Sigmoid colon (tissue), 4 donors: Measurements from ENCODE around the gene DNAJB14.

Source experiments
- EP300 ChIP-seq, 4 donors: sonication (generic); formaldehyde crosslinking; IDR thresholded peaks; one replicate each; pipeline ENCODE4 v1.6.1; 2017; ENCODE audit warnings: antibody characterized with exemption in 4 of 4
- POLR2A ChIP-seq, 2 donors: fragments of 450-650 bp; IDR thresholded peaks; one replicate each; pipeline ENCODE4 v1.6.1; 2016; ENCODE audit warnings: antibody characterized with exemption in 2 of 2, mild to moderate bottlenecking in 2 of 2, moderate library complexity in 2 of 2
- TF ChIP-seq, protein P1 (sequence below), 4 experiments: fragments of 450-650 bp in 3 of 4; fragments of 200-600 bp in 1 of 4; IDR thresholded peaks; one replicate each; pipeline ENCODE4 v1.5.1; 2016 to 2019; ENCODE audit warnings: antibody characterized with exemption in 4 of 4, mild to moderate bottlenecking in 3 of 4, moderate library complexity in 2 of 4

DNA sequence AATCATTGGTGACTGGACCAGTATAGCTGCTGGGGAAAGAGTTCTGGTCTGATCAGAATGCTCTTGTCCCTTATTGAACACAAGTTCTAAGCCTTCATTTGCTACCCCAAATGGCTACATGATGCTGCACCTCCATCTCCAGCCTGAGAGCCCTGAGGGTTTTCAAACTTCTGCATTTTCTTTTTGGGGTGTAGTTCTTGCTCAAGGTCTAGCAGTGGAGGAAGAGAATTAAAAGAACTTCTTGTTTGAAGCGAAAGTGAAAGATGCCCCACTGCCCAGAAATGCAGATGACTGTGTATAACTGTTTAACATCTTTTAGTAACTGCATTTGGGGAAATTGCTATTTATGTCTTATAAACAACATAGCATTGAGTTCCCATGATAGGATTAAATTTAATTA lies 90.7 kb downstream of the DNAJB14 start:
- TF ChIP-seq, protein P1, sequence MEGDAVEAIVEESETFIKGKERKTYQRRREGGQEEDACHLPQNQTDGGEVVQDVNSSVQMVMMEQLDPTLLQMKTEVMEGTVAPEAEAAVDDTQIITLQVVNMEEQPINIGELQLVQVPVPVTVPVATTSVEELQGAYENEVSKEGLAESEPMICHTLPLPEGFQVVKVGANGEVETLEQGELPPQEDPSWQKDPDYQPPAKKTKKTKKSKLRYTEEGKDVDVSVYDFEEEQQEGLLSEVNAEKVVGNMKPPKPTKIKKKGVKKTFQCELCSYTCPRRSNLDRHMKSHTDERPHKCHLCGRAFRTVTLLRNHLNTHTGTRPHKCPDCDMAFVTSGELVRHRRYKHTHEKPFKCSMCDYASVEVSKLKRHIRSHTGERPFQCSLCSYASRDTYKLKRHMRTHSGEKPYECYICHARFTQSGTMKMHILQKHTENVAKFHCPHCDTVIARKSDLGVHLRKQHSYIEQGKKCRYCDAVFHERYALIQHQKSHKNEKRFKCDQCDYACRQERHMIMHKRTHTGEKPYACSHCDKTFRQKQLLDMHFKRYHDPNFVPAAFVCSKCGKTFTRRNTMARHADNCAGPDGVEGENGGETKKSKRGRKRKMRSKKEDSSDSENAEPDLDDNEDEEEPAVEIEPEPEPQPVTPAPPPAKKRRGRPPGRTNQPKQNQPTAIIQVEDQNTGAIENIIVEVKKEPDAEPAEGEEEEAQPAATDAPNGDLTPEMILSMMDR (IDR thresholded peaks at IDR 0.05) = no peak
- no peak for TF ChIP-seq EP300 (IDR thresholded peaks at IDR 0.05)
- TF ChIP-seq POLR2A (IDR thresholded peaks at IDR 0.05) = no peak
